Liver (tissue), 3 donors: ENCODE measurements around the gene SMG6.

Experiments
- CTCF ChIP-seq: fragments of 150-350 bp; IDR thresholded peaks from 2 replicates; pipeline ENCODE4 v1.5.1; 2017; ENCODE audit warnings: improper control_type of control experiment, low read depth, low read length; ENCODE audit not compliant: missing input control
- EGR1 ChIP-seq, 2 donors: IDR thresholded peaks; 2 replicates each; pipeline ENCODE4 v1.6.1; 2016 to 2018; ENCODE audit warnings: antibody characterized with exemption in 2 of 2, low read depth in 2 of 2
- GABPA ChIP-seq, 2 donors: IDR thresholded peaks in 1 of 2; conservative IDR thresholded peaks in 1 of 2; 2 replicates each; pipeline ENCODE4 v1.6.1; 2016; ENCODE audit warnings: antibody characterized with exemption in 2 of 2, mild to moderate bottlenecking in 1 of 2, moderate library complexity in 1 of 2
- HNF4G ChIP-seq: IDR thresholded peaks from 2 replicates; pipeline ENCODE4 v1.6.1; 2016; ENCODE audit warnings: antibody characterized with exemption
- JUND ChIP-seq, 2 donors: IDR thresholded peaks; 2 replicates each; pipeline ENCODE4 v1.6.1; 2016; ENCODE audit warnings: antibody characterized with exemption in 2 of 2
- RAD21 ChIP-seq, 2 donors: IDR thresholded peaks; 2 replicates each; pipeline ENCODE4 v1.6.1; 2016; ENCODE audit warnings: antibody characterized with exemption in 2 of 2, mild to moderate bottlenecking in 2 of 2
- donor health status: healthy.
- donor health status: healthy.

GRCh38 chr17:2214929-2215615 lies 88.5 kb downstream of the SMG6 start:
- TF ChIP-seq CTCF (no peak), GABPA (IDR thresholded peaks at IDR 0.05 in 1 of 2, conservative IDR thresholded peaks at IDR 0.05 in 1 of 2) (no peak), HNF4G (no peak), RAD21 (IDR thresholded peaks at IDR 0.05) (no peak), EGR1 (IDR thresholded peaks at IDR 0.05; ENCODE audit: low read depth in 2 of 2) (no peak), JUND (IDR thresholded peaks at IDR 0.05) (no peak)
